ENCODE data around the gene ARHGAP1.
"Not testable (repeated sequence)": the region's sequence is repeated elsewhere in the genome, so short reads cannot be mapped to it uniquely, and the experiment has no call there.

ARHGAP1 gene

DNA sequence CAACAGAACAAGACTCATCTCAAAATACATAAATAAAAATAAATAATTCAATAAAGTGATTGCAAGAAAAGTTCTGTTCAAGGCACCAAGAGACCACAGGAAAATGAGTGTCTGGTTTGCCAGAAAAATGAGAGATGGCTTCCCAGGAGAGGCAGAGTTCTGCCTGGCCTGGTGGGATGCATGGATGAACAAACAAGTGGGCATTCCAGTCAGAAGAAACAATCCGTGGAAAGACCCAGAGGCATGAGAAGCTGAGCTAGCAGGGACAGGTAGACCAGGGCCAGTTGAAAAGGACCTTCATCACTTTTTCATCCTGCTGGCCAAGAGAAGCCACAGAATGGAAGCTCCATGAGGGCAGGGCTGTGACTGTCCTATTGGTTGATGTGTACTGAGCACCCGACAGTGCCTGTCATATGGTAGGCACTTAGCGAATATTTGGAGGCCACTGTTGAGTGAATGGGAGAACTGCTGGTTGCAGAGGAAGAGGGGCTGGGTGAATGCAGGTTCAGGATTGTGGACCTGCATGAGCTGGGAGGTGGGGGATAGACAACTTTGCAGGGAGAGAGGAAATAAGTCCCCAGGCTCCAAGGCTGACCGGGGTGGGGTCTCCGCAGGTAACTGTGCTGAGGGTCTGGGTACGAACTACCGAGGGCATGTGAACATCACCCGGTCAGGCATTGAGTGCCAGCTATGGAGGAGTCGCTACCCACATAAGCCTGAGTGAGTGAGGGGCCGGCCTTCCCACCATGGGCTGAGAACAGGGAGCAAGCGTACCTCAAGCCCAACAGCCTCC is 22.3 kb upstream of the ARHGAP1 start:
- H3K27ac ChIP-seq = no peak overlapping the region

DNA sequence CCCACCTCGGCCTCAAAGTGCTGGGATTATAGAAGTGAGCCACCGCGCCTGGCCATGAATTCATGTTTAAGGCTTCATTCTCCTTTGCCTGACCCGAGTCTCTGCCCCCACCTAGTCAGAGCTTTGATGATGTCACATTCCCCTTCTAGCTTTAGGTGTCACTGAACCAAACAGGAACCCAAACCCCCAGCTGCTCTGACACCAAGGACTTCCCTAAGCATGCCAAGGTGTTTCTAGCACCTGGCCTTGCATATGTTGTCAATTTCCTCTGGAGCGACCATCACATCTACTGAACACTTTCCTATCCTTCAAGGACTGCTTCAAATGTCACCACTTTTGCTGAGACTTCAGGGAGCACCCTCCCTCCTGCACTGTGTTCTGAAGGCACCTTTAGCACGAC is 20.9 kb upstream of the ARHGAP1 start:
- TF ChIP-seq, protein P1, sequence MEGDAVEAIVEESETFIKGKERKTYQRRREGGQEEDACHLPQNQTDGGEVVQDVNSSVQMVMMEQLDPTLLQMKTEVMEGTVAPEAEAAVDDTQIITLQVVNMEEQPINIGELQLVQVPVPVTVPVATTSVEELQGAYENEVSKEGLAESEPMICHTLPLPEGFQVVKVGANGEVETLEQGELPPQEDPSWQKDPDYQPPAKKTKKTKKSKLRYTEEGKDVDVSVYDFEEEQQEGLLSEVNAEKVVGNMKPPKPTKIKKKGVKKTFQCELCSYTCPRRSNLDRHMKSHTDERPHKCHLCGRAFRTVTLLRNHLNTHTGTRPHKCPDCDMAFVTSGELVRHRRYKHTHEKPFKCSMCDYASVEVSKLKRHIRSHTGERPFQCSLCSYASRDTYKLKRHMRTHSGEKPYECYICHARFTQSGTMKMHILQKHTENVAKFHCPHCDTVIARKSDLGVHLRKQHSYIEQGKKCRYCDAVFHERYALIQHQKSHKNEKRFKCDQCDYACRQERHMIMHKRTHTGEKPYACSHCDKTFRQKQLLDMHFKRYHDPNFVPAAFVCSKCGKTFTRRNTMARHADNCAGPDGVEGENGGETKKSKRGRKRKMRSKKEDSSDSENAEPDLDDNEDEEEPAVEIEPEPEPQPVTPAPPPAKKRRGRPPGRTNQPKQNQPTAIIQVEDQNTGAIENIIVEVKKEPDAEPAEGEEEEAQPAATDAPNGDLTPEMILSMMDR (IDR thresholded peaks at IDR 0.05) = no peak
- Histone ChIP-seq H3K4me1 (peaks cover 0 to 8% (median 0%) of the 10 kb centered on the region in 4 donors), H3K27me3 (no peaks in the 10 kb centered on the region), H3K9me3 (no peaks in the 10 kb centered on the region), H3K27ac (no peak overlapping the region), H3K36me3 (no peaks in the 10 kb centered on the region), H3K4me3 (no peak overlapping the region)
- DNase-seq = no peak
- intact Hi-C loops (cut with DNase I; ENCODE audit: low total_unique reads) = no loop called here

More for the DNA sequence above, 22.3 kb upstream of the ARHGAP1 start:
- H3K27me3 ChIP-seq = no peaks in the 10 kb centered on the region
- no peaks in the 10 kb centered on the region for H3K9me3 ChIP-seq
- TF ChIP-seq, protein P1 (IDR thresholded peaks at IDR 0.05) = no peak
- H3K4me1 ChIP-seq = peaks cover 0 to 8% (median 0%) of the 10 kb centered on the region in 4 donors
- H3K36me3 ChIP-seq = no peaks in the 10 kb centered on the region
- intact Hi-C loops (cut with DNase I; ENCODE audit: low total_unique reads) = no loop called here
- no peak for DNase-seq
- no peak overlapping the region for H3K4me3 ChIP-seq

DNA sequence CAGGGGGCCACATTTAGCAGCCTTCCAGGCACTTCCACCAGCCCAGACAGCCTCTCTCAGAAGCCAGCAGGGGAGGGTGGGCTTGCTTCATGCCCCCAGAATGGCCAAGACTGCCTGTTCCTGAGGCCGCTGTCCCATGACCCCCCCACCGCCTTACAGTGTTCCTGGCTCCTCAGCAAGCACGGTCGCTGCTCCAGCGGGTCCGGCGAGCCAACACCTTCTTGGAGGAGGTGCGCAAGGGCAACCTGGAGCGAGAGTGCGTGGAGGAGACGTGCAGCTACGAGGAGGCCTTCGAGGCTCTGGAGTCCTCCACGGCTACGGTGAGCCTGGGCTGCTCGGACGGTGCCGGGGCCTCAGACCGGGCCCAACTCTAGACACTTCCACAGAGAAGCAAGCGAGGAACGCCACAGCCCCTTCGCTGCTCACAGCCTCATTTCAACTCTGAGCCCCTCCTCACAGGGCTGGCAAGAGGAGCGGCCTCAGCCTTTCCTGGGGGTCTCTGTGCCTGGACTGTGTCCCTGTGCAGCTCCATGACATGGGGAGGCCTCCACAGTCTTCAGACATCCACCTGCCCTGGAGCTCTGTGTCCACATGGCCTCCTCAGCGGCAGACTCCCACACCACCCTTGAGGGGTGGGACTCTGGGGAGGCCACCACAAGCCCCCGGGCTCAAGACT is 19.3 kb upstream of the ARHGAP1 start:
- H3K4me1 ChIP-seq = peaks cover 0 to 15% (median 3%) of the 10 kb centered on the region in 4 donors
- H3K36me3 ChIP-seq = no peaks in the 10 kb centered on the region
- TF ChIP-seq, protein P1 (IDR thresholded peaks at IDR 0.05) = no peak
- no peak overlapping the region for H3K27ac ChIP-seq
- no peaks in the 10 kb centered on the region for H3K9me3 ChIP-seq
- no peaks in the 10 kb centered on the region for H3K27me3 ChIP-seq
- intact Hi-C loops (cut with DNase I; ENCODE audit: low total_unique reads) = loop anchor here (10.0 kb wide), 1 partner anchor 105 kb away; the partner anchor contains the start of genes ATG13 and HARBI1
- no peak overlapping the region for H3K4me3 ChIP-seq
- no peak for DNase-seq

DNA sequence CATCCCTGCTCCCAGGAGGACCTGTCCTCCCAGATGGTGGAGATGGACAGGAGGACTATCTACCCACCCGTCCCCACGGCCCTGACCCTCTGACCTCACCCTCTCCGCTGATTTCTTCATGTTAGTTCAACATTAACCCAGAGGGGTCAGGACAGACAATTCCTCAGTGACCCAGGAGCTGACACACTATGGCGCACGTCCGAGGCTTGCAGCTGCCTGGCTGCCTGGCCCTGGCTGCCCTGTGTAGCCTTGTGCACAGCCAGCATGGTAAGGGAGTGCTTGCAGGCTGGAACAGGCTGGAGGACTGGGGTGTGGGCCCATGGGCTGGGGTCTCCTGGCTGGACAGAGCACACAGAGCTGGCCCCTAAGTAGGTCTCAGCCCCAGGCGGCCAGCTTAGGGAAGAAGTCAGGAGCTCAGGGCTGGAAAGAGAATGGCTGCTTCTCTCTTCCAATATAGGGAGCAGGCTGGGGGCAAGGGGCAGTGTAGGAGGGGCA is 18.7 kb upstream of the ARHGAP1 start, which contains the start of gene F2:
TSS of gene F2 (plus strand) at position 166 of the 495 bp plus-strand sequence. CDS start at position 189, 23 bp downstream.
- DNase-seq = no peak
- Histone ChIP-seq H3K36me3 (no peaks in the 10 kb centered on the region), H3K27me3 (no peaks in the 10 kb centered on the region), H3K4me3 (no peak within 1 kb of the TSS), H3K9me3 (no peaks in the 10 kb centered on the region), H3K4me1 (peaks cover 0 to 21% (median 3%) of the 10 kb centered on the region in 4 donors), H3K27ac (no peak within 1 kb of the TSS)
- TF ChIP-seq, protein P1 (IDR thresholded peaks at IDR 0.05) = no peak
- intact Hi-C loops (cut with DNase I; ENCODE audit: low total_unique reads) = loop anchor here (10.0 kb wide), 1 partner anchor 104 kb away; the partner anchor contains the start of genes ATG13 and HARBI1

DNA sequence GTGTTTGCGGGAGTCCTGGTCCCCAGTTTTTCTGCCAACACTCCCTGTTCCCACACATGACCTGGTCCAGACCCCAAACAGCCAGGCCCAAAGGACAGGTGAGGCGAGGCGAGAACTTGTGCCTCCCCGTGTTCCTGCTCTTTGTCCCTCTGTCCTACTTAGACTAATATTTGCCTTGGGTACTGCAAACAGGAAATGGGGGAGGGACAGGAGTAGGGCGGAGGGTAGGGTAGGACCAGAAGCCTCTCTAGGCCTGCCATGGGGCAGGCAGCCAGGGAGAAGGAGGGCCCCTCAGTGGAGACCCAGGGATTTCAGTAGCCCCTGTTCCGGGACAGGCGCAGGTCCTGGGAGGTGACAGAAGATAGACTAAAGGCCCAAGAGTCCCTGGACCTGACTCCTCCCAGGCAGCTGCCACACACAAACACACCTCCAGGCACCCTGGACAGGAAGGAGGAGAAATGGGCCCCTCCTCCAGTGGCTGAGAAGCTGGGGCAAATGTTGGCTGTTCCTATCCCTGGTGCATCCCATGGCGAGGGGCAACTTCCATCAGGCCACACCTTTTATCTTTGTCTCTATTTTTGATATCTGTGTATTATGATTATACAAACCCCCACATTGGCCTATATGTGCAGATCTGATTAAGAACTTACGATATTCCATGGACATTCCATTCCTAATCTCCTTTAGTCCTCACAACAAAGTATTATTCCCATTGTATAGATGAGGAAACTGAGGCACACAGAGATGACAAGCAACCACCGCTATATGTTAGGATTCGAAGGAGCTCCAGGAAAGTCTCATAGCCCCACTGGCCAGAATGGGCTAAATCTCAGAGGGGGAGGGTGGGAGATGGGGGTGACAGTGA is 18.0 kb upstream of the ARHGAP1 start:
- intact Hi-C loops (cut with DNase I; ENCODE audit: low total_unique reads) = loop anchor here (10.0 kb wide), 1 partner anchor 104 kb away; the partner anchor contains the start of genes ATG13 and HARBI1
- Histone ChIP-seq H3K27me3 (no peaks in the 10 kb centered on the region), H3K36me3 (no peaks in the 10 kb centered on the region), H3K9me3 (no peaks in the 10 kb centered on the region), H3K27ac (no peak overlapping the region), H3K4me1 (peaks cover 0 to 28% (median 3%) of the 10 kb centered on the region in 4 donors), H3K4me3 (no peak overlapping the region)
- DNase-seq = no peak
- TF ChIP-seq, protein P1 (IDR thresholded peaks at IDR 0.05) = no peak

DNA sequence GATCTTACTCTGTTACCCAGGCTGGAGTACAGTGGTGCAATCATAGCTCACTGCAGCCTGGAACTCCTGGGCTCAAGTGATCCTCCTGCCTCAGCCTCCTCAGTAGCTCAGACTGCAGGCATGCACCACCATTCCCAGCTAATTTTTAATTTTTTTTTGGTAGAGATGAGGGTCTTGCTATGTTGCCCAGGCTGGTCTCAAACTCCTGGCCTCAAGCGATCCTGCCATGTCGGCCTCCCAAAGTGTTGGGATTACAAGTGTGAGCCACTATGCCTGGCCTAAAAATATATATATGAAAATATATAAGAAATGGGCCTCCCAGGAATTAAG is 17.4 kb upstream of the ARHGAP1 start:
- not testable (repeated sequence) for H3K9me3 ChIP-seq, DNase-seq, H3K27me3 ChIP-seq, H3K27ac ChIP-seq, H3K36me3 ChIP-seq, H3K4me3 ChIP-seq
- peaks cover 0 to 34% (median 4%) of the 10 kb centered on the region in 4 donors for H3K4me1 ChIP-seq
- intact Hi-C loops (cut with DNase I; ENCODE audit: low total_unique reads) = loop anchor here (10.0 kb wide), 1 partner anchor 103 kb away; the partner anchor contains the start of genes ATG13 and HARBI1

All from tibial artery (tissue), 4 donors.